HT-29 (cell line): ENCODE measurements around the gene C2CD2. TPM values are rescaled to one million over a fixed set of nuclear protein-coding genes. Genes with fewer than 3 reads are reported as not detected.

Source experiments
- DNase-seq: peaks from one replicate; pipeline ENCODE4 v3.0.0-alpha.2; 2015; ENCODE audit warnings: low spot score
- total RNA-seq: library from RNA; depleted of rRNA; stranded (reverse); fragments of >200 nt; shearing (Covaris generic); gene quantifications from 2 replicates; pipeline ENCODE4 v1.2.3, GENCODE V29; 2014

C2CD2 gene
- total RNA-seq, 1 experiment from 2014 or later: 10.6 TPM

DNA sequence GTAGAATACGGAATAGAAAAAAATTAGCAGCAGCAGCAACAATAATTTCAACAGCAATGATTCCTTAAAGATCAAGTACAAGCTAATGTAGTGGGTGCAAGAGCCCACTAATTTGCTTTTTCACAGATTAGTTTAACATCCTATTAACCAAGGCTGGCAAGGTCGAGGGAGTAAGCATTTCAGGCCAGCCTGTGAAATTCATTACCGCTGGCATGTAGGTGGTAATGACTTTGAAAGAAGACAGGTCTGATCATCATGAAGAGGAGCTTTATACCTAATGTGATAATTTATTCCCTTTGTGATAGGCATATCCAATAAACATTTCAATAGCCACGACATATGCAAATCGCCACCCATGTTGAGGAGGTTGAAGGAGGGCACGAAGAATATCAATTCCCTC lies 63.5 kb downstream of the C2CD2 start:
- DNase-seq: no peak

GRCh38 chr21:41888749-41889376 lies 65.0 kb downstream of the C2CD2 start:
- DNase-seq: no peak

DNA sequence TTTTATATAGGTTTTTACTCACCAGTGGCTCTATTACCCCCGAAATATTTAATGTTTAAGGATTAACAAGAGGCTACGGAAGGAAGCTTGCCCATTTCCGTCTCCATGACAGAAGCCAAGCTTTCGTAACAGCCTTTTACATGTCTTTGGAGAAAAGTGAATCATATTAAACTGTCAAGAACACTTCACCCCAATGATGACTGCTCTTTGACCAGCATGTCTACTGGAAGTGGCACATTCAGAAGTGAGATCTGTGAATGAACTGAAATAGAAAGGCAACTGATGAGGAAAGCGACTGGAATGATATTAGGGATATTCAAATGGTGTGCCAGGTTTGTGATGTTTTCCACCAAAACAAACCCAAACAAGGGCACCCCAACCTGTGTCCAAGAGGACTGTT lies 66.2 kb downstream of the C2CD2 start:
- no peak for DNase-seq

DNA sequence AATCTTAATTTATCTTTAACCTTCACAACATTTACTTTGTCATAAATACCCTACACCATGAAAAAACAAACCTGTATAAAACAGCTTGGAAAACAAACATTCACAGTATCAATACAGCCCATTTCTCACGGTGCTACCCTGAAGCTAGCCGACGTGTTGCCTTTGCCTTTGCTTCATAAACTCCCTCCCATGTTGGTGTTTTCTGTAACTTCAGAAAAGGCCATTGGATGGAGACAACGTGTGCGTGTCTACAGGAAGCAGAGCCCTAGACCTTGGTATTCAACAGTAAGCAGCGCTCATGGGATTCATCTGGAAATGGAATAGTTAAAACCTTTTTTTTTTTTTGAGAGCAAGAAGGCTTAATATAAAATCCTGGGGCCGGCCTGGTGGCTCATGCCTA lies 67.5 kb downstream of the C2CD2 start:
- DNase-seq: no peak

DNA sequence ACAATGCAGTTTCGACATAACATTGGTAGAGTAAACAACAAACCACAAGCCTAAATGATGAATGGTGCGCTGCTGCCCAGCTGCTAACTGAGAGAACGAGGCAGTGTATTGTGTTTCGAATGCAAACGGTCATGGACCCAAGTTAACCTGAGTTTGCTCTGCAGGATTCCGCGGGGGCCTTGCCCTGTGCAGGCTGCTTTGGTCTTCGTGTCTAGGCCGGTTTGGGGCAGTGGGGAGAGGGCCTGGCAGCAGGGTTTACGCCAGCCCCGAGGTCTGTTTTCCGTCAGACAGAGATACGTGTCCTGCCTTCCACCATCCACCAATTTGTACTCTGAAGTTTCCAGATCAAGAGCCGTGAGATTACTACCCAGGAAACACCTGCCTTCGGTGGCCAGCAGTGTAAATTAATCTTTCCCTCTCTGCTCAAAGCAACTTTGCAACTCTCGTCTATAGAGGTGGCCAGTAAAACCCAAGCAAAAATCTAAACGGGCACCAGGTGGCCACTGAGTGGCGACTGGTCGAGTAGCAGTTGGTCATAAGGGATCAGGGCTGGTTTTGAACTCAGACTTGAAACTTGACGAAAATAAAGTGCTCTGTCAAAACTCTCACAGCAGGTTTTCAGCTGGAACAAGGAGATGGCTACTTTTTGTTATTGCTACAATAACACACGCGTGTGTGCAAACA lies 68.3 kb downstream of the C2CD2 start:
- no peak for DNase-seq

DNA sequence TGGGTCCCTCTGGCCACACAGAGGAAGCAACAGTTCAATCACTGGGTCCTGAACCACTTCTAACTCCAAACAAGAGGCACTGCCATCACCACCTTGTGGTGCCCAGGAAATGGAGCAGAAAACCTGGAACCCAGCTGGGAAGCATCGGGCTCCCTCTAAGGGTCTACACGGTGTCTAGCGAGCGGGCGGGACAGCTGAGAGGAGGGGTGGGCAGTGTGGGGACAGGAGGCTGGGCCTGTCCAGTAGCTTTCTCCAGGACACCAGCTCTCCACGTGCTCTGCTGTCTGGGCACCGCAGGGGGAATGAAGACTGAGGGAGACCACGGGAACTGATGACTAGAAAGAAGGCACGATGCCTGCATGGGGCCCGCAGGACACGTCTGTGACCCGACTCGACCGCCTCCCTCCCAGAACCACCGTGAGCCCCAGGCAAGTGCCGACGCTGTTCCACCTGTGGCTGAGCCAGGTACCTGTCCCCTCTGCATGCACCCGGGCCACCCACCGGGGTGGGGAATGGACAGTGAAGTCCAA lies 69.3 kb downstream of the C2CD2 start:
- DNase-seq: no peak

DNA sequence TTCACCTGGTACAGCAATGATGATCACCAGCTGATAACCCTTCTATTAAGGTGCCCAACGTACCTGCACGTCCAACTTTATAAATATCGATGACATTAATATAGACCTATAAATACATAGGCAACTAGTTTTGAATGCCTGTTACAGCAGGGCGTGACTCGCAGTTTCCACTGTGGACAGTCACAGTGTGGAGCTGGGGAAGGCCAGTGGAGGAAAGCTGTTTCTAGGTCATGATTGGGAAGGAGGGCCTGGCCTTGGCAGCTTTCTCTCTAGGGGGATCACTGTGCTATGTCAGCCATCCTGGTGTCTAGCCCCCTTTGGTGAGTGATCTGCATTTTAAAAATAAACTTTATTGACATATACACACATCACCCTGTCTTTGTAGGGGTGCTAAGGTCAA lies 70.2 kb downstream of the C2CD2 start:
- no peak for DNase-seq

- no peak for DNase-seq
Observed at GRCh38 chr21:41881051-41881450, 72.8 kb downstream of the C2CD2 start.

GRCh38 chr21:41880153-41880552 lies 73.7 kb downstream of the C2CD2 start:
- no peak for DNase-seq

DNA sequence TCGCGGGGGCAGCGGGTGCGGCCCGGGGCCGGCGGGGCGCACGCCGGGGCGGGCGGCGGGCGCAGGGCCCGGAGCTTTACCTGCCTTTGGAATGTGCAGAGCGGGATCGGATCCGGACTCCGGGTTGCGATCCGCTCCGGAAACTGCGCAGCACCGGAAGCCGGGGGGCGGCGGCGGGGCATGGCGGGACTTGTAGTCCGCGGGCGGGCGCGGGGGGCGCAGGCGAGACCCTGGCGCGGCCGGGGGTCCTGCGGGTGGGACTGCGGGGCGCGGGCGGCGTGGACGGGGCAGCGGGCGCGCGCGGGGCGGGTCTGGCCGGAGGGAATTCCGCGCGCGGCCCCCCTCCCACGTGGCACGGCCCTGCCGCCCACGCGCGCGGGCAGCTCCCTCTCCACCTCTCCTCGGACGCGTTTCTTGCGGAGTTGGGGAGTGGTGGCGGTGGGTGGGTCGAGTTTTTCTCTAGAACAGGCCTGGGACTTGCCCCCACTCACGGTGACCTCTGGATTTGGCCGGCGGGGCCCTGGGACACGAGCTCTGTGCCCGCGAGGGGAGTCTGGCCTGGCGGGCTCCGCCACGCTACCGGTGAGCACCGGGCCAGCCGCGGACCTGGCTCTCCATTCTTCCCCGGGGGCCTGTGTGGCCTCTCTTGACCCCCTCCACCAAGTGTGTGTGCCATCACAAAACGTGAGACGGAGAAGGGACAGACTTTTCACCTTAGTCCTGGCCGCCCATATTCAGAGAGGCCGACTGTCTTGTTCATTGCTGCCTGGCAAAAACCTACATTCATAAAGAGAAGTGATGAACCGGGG lies 74.4 kb downstream of the C2CD2 start, which contains the start of gene PRDM15:
Gene PRDM15 (minus strand): TSS at position 155 of the 809 bp plus-strand sequence. CDS start 18,981 bp downstream, outside the sequence.
- DNase-seq: peak; percentile 31

DNA sequence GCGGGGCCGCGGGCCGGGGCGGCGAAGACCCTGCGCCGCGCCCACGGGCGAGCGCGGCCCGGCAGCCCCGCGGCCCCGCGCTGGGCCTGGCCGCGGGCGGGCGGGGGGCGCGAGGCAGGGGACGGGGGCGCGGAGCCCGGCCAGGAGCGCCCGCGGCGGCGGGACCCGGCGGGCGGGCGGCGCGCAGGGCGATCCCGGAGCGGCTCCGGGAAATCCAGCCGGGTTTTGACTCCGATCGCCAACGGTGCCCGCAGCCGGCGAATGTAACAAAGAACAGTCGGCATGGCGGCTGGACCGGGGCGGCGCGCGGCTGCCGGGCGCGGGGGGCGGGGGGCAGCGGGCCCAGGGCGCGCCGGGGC lies 75.0 kb downstream of the C2CD2 start:
- peak; percentile 45 for DNase-seq

GRCh38 chr21:41877901-41878830 lies 75.7 kb downstream of the C2CD2 start:
- peak; percentile 20 for DNase-seq

GRCh38 chr21:41876928-41877652 lies 76.7 kb downstream of the C2CD2 start:
- no peak for DNase-seq

- DNase-seq: no peak
Observed at GRCh38 chr21:41876396-41876795, 77.4 kb downstream of the C2CD2 start.

DNA sequence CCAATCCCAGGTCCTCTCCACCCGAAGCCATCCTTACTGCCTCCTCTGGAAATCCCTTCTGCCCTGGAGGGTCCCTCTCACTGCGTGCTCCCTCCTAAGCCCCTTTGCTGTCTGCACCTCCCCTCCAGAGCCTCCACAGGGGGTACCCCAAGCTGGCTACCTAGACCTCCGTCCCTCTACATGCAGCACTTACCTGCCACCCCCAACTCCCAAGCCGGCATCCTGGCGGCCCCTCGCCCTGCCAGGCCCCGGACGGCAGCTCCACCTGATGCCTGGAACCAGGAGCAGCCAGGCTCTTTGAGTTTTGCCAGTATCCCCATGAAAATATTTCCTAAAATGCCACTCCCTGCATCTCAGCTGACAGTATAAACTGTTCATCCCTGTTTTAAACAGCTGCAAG lies 78.7 kb downstream of the C2CD2 start:
- no peak for DNase-seq

DNA sequence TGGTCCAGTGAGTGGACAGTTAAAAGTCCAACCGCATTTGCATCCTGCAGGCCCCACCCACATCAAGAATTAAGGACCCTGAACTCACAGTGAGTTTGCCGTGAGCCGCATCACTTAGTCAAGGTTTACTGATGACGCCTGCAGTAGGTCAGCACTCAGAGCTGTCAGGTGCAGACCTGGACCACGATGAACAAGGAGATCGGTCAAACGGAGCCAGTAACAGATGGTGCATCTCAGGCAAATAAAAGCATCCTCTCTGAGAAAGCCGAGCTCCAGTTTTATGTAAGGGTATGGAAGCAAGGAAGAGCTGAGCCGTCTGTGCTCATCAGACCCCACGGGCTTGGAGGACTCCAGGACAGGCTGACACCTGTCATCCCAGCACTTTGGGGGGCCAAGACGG lies 79.2 kb downstream of the C2CD2 start:
- DNase-seq: no peak

GRCh38 chr21:41873426-41873825 lies 80.4 kb downstream of the C2CD2 start:
- DNase-seq: no peak

- DNase-seq: no peak
Observed at GRCh38 chr21:41873005-41873404, 80.8 kb downstream of the C2CD2 start.

DNA sequence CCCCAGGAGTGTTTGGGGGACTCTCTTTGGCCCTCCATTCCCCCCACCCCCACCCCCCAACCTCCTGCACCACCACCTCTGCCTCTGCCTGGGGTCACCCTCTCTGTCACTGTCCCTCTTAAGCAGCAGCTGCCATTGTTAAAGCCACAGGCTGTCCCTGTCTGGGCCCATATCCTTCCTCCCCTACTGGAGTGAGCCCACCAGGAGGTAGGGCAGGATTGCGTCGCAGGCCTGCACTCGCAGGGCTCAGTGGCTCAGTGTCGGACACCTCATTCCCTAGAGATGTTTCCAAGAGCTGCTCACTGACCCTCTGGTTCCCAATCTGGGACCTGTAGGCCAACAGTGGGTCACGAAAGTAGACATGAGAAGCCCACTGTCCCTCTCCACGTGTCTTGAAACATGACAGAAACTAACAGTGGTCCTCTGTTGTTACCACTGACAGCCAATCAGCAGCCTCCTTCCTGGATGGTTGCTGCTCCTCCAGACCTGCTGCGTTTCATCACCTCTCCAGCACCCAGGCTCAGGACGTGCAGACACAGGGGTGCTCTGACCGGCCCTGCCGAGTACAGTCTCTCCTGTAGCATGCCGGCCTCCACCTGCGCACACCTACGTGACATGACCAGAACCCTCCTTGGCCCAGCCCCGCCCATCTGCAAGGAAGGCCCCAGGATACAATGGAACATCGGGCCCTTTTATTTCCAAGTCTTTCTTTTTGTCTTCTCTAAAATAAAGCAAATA lies 82.4 kb downstream of the C2CD2 start:
- DNase-seq: no peak

DNA sequence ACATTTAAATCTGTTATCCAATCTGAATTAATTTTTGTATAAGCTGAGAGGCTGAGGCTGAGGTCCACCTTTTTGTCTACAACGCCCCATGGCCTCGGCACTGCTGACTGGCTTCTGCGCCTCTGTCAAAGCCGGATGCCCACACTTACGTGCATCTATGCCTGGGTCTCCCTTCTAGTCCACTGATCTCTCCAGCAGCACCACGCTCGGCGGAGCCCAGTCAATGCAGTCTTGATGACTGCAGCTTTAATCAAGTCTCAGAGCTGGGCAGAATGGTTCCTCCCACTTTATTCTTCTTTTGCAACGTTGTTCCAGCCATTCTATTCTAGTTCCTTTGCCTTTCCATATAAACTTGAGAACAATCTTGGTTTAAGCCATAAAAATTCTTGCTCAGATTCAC lies 84.0 kb downstream of the C2CD2 start:
- no peak for DNase-seq
